CD1c-positive myeloid dendritic cell (primary cell): Measurements from ENCODE around the gene DEPDC1.
"Not testable (repeated sequence)": the region's sequence is repeated elsewhere in the genome, so short reads cannot be mapped to it uniquely, and the experiment has no call there.

ENCODE experiments used
- DNase-seq: peaks from one replicate; pipeline ENCODE4 v3.0.0-alpha.2; 2016; ENCODE audit errors: extremely low spot score

Gene DEPDC1, protein sequence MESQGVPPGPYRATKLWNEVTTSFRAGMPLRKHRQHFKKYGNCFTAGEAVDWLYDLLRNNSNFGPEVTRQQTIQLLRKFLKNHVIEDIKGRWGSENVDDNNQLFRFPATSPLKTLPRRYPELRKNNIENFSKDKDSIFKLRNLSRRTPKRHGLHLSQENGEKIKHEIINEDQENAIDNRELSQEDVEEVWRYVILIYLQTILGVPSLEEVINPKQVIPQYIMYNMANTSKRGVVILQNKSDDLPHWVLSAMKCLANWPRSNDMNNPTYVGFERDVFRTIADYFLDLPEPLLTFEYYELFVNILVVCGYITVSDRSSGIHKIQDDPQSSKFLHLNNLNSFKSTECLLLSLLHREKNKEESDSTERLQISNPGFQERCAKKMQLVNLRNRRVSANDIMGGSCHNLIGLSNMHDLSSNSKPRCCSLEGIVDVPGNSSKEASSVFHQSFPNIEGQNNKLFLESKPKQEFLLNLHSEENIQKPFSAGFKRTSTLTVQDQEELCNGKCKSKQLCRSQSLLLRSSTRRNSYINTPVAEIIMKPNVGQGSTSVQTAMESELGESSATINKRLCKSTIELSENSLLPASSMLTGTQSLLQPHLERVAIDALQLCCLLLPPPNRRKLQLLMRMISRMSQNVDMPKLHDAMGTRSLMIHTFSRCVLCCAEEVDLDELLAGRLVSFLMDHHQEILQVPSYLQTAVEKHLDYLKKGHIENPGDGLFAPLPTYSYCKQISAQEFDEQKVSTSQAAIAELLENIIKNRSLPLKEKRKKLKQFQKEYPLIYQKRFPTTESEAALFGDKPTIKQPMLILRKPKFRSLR

DNA sequence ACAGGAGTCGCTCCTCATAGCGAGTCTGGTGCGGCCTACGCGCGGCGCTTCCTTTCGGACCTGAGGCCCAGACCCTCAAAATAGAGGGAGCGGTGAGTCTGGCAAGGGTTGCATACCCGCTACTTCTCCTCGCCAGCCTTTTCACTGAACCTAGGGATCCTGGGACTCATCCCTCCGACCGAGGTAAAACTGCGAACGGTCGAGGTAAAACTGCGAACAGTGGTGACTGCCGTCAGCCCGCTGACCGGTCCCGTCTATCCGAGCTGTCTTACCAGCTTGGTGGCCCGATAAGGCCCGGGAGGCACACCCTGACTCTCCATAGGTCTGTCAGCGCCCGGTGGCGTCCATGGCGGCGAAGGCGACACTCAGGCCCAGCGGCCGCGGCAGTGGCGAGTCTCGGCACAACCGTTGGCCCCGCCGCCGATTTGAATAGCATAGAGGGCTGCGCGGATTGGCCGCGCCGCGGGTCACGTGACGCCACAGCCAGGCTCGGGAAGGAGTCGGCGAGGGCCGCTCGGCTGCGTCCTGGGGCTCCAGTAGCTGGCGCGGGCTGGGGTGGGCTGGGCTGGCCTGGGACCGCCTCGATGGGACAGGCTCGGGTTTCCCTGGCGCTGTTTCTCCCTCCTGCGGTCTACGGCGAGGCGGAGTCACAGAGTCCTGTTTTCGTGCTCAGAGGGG lies at the start of gene DEPDC1:
Gene DEPDC1 (minus strand): TSS at position 403 of the 678 bp plus-strand sequence. CDS start 83 bp downstream, at position 320.
- peak; percentile 93 for DNase-seq

- DNase-seq: no peak
These were observed 47.8 kb upstream of the DEPDC1 start for GRCh38 chr1:68544651-68545050.

DNA sequence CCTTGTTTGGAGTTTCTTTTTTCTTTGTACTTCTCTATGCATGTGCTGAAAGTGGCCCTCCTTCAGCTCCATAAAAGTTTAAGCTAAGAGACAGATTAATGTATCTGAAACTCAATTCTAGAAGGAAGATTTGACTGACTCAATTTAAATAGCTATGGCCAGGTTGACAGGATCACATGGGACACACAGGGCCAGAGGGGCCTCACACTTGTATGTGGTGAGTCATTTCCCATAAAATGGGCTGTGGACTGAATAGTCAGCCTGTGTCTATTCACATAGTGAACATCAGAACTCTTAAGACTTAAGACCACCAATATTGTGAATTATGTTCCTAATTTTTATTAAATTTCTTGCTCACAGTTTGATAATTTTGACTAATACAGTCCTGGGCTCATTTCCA lies 45.7 kb upstream of the DEPDC1 start:
- DNase-seq: no peak

DNA sequence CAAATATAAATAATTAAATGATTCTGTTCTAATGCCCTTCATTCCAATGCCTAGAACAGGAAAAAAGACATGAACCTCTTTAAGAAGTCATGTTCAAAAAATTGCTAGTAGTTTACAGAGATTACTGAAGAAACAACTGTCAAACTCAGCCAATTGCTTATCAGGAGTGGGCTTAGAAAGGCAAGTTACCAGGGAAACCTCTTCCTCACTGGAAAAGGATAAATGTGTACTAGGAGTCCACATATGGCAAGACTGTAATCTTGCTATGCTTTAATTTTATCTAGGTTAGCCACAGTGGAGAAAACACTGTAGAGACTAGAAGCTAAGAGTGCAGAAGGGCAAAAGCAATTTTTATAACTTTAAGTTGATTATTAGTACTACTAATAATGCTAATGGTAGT lies 42.1 kb upstream of the DEPDC1 start:
- DNase-seq: no peak

DNA sequence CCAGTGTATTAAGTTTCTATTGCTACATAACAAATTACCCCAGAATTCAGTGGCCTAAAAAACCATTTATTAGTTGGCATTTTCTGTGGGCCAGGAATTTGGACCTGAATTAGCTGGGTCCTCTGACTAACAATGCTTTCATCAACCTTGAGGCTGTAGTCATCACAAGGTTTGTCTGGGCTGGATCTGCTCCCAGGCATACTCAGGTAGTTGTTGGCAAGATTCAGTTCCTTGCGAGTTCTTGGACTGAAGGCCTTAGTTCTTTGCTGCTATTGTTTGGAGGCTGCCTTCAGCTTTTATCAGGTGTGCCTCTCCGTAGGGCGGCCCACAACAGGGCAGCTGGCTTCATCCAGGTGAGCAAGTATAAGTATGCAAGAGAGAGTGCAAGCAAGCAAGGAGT lies 31.4 kb upstream of the DEPDC1 start:
- DNase-seq: no peak

DNA sequence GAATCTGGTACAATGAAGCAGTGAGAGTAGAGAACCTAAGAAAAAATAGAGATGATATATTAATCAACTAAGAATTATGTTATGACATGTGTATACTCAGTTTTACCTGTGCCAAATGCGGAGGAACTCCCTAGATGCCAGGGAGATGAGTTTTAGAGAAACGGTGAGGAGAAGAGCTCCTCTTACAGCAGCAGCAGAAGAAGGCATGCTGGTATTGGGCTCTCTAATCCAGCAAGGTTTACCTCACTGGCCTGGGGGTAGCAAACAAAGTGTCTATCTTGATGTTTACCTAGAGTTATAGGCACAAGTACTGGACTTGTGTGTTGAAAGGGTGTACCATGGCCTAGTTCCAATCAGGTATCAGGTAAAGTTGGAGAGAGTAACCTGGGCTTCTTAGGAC lies 28.9 kb upstream of the DEPDC1 start:
- DNase-seq: no peak

GRCh38 chr1:68521286-68521685 lies 24.4 kb upstream of the DEPDC1 start:
- DNase-seq: no peak

DNA sequence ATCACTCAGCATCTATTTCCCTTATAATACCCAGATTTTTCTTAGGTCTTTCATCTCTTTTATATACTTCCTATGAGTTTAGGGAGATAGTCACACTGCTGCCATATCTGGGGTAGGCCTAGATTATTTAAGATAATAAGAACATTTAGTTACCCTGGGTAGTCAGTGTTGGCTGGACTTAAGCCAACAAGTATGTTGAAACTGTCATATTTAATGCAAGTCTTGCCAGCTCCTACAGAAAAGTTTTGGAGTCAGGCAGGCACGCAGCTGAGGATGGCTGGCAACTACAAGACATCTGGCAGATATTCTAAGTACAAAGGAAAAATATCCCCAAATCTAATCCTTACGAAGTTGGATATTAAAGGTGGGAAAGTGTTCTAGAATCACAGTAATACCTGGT lies 19.2 kb upstream of the DEPDC1 start:
- DNase-seq: no peak

DNA sequence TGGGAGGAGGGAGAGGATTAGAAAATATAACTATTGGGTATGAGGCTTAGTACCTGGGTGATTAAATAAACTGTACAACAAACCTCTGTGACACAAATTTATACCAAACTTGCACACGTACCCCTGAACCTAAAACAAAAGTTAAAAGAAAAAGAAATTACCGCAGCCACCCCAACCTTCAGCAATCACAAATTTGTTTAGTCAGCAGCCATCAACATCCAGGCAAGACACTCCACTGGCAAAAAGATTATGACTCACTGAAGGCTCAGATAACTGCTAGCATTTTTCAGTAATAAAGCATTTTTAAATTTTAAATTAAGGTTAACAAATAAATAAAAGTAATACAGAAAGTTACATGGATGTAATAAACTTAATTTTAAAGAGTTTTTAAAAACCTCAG lies 14.4 kb upstream of the DEPDC1 start:
- no peak for DNase-seq

DNA sequence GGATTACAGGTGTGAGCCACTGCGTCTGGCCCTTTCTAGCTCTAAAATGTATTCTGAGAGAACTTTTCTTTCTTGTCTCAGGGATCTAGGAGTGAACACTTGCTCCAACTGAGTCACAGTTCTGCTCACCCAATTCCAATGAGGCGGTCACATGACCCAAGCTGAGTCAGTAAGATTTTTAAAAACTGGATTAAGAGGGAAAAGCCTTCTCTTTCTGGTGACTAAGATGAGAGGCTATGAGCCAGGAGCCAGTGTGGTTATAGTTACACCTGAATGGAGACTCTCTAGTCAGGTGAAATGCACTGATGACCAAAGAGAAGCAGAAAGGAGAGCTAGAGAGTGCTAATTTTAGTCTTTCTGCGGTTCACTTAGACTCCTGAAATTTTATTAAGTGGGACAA lies 9.5 kb upstream of the DEPDC1 start:
- no peak for DNase-seq

DNA sequence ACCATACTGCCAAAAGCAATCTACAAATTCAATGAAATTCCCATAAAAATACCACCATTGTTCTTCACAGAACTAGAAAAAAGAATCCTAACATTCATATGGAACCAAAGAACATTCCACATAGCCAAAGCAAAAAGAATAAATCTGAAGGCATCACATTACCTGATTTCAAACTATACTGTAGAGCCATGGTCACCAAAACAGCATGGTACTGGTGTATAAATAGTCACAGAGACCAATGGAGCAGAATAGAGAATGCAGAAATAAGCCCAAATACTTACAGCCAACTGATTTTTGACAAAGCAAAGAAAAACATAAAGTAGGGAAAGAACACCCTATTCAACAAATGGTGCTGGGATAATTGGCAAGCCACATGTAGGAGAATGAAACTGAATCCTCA lies 6.2 kb upstream of the DEPDC1 start:
- no peak for DNase-seq

GRCh38 chr1:68497358-68497698 lies 446 bp upstream of the DEPDC1 start:
- no peak for DNase-seq

- peak; percentile 27 for DNase-seq
These were observed 758 bp downstream of the DEPDC1 start for GRCh38 chr1:68495968-68496679.

GRCh38 chr1:68495532-68495931 lies 1.4 kb downstream of the DEPDC1 start:
- DNase-seq: no peak

- DNase-seq: no peak
These were observed 3.7 kb downstream of the DEPDC1 start for GRCh38 chr1:68493193-68493592.

GRCh38 chr1:68492255-68492654 lies 4.6 kb downstream of the DEPDC1 start:
- DNase-seq: not testable (repeated sequence)

DNA sequence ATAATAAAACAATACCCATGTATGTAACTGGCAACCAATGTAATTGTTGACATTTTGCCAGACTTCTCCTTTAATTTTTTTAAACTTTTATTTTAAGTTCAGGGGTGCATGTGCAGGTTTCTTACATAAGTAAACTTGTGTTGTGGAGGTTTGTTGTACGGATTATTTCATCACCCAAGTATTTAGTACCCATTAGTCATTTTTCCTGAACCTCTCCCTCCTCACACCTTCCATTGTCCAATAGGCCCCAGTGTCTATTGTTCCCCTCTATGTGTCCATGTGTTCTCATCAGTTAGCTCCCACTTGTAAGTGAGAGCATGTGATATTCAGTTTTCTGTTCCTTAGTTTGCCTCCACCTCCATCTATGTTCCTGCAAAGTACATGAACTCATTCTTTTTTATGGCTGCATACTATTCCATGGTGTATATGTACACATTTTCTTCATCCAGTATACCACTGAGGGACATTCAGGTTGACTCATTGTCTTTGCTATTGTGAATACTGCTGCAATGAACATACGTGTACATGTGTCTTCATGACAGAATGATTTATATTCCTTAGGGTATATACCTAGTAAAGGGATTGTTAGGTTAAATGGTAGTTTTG lies 6.7 kb downstream of the DEPDC1 start:
- DNase-seq: no peak

GRCh38 chr1:68485431-68486022 lies 11.4 kb downstream of the DEPDC1 start:
- DNase-seq: no peak

GRCh38 chr1:68484618-68485017 lies 12.3 kb downstream of the DEPDC1 start:
- no peak for DNase-seq

- DNase-seq: no peak
These were observed 15.8 kb downstream of the DEPDC1 start for GRCh38 chr1:68481041-68481440.

GRCh38 chr1:68479501-68479900 lies 17.4 kb downstream of the DEPDC1 start:
- DNase-seq: no peak
